IMR-90 (cell line): Measurements from ENCODE around the gene GUCY1A2. TPM values are rescaled to one million over a fixed set of nuclear protein-coding genes. Genes with fewer than 3 reads are reported as not detected.

Source experiments
- ATAC-seq: fragments of 200-7000 bp; cut with Tn5 transposase; 2 replicates; pipeline ENCODE4 v1.9.1; 2020; ENCODE audit warnings: low read depth, mild to moderate bottlenecking, moderate library complexity
- BruUV-seq: library from RNA; stranded (reverse); fragments of 400-500 nt; replicated peaks from 2 replicates; lab custom pipeline; 2021; lab: Mats Ljungman, UMichigan
- CTCF ChIA-PET: fragments of 300-600 bp; formaldehyde crosslinking; extraction: SDS; loops from one replicate; lab custom pipeline; 2021; ENCODE audit warnings: antibody characterized with exemption; lab: Yijun Ruan, JAX
- POLR2A ChIA-PET: fragments of 300-600 bp; sonication (Branson Sonifier 250); formaldehyde crosslinking; loops from one replicate; lab custom pipeline; 2022; ENCODE audit warnings: antibody characterized with exemption; ENCODE audit not compliant: unreplicated experiment; lab: Charles Lee
- DNase-seq: peaks from one replicate; pipeline ENCODE4 v3.0.0; 2013
- H2AFZ ChIP-seq: replicated peaks from 2 replicates; pipeline ENCODE3; 2013; ENCODE audit warnings: low read length, mild to moderate bottlenecking; ENCODE audit not compliant: poor library complexity
- H2AK5ac ChIP-seq: 2 replicates; pipeline ENCODE4 v1.6.1; 2013; ENCODE audit warnings: low read depth, low read length, inconsistent platforms
- H2AK9ac ChIP-seq: replicated peaks from 2 replicates; pipeline ENCODE3; 2013; ENCODE audit warnings: mild to moderate bottlenecking, low read depth, low read length, moderate library complexity; ENCODE audit not compliant: poor library complexity
- H2BK120ac ChIP-seq: 2 replicates; pipeline ENCODE4 v1.6.1; 2013; ENCODE audit warnings: low read depth, low read length, inconsistent platforms
- H2BK15ac ChIP-seq: 3 replicates; pipeline ENCODE4 v1.6.1; 2013; ENCODE audit warnings: low read depth, low read length, inconsistent platforms
- H2BK20ac ChIP-seq: 2 replicates; pipeline ENCODE4 v1.6.1; 2013; ENCODE audit warnings: low read depth, mild to moderate bottlenecking, inconsistent platforms, low read length, moderate library complexity
- H2BK5ac ChIP-seq: 2 replicates; pipeline ENCODE4 v1.6.1; 2013; ENCODE audit warnings: mild to moderate bottlenecking, low read depth, low read length, inconsistent platforms; ENCODE audit not compliant: poor library complexity, severe bottlenecking
- H3K14ac ChIP-seq: replicated peaks from 2 replicates; pipeline ENCODE4 v1.6.1; 2013; ENCODE audit warnings: low read depth, low read length, inconsistent platforms
- H3K18ac ChIP-seq: 2 replicates; pipeline ENCODE4 v1.6.1; 2013; ENCODE audit warnings: low read depth, low read length, control low read depth
- H3K23ac ChIP-seq: 2 replicates; pipeline ENCODE4 v1.6.1; 2013; ENCODE audit warnings: low read depth, low read length, inconsistent platforms
- H3K27ac ChIP-seq: 2 replicates; pipeline ENCODE4 v1.5.1; 2013; ENCODE audit warnings: mild to moderate bottlenecking, control low read depth, low read length; ENCODE audit not compliant: insufficient read depth
- H3K27me3 ChIP-seq: 2 replicates; pipeline ENCODE4 v1.6.1; 2013; ENCODE audit warnings: low read length; ENCODE audit not compliant: control insufficient read depth, insufficient read depth
- H3K36me3 ChIP-seq: 2 replicates; pipeline ENCODE4 v1.6.1; 2013; ENCODE audit warnings: low read length, mixed read lengths; ENCODE audit not compliant: control insufficient read depth, insufficient read depth
- H3K4ac ChIP-seq: 2 replicates; pipeline ENCODE4 v1.6.1; 2013; ENCODE audit warnings: low read depth, low read length, inconsistent platforms
- H3K4me1 ChIP-seq: 2 replicates; pipeline ENCODE4 v1.6.1; 2013; ENCODE audit warnings: low read length, mixed read lengths; ENCODE audit not compliant: control insufficient read depth, insufficient read depth
- H3K4me2 ChIP-seq: 2 replicates; pipeline ENCODE4 v1.6.1; 2013; ENCODE audit warnings: low read depth, mild to moderate bottlenecking, control low read depth, low read length, moderate library complexity
- H3K4me3 ChIP-seq: 2 replicates; pipeline ENCODE4 v1.5.1; 2013; ENCODE audit warnings: low read depth, mild to moderate bottlenecking, control low read depth, low read length, moderate library complexity; ENCODE audit not compliant: insufficient read depth
- H3K56ac ChIP-seq: 2 replicates; pipeline ENCODE4 v1.6.1; 2013; ENCODE audit warnings: low read length, inconsistent platforms; ENCODE audit not compliant: insufficient read depth; ENCODE audit errors: extremely low read depth
- H3K79me1 ChIP-seq, 2 experiments: 2 replicates each; pipeline ENCODE4 v1.6.1; 2013; ENCODE audit warnings: low read length in 2 of 2, inconsistent platforms in 1 of 2, low read depth in 1 of 2
- H3K9ac ChIP-seq: 2 replicates; pipeline ENCODE4 v1.6.1; 2013; ENCODE audit warnings: low read depth, low read length, control low read depth
- H3K9me1 ChIP-seq: 2 replicates; pipeline ENCODE4 v1.6.1; 2013; ENCODE audit warnings: low read length, inconsistent platforms; ENCODE audit not compliant: insufficient read depth
- H3K9me3 ChIP-seq: 2 replicates; pipeline ENCODE4 v1.6.1; 2013; ENCODE audit warnings: low read length; ENCODE audit not compliant: control insufficient read depth, insufficient read depth
- H4K20me1 ChIP-seq: 2 replicates; pipeline ENCODE4 v1.6.1; 2013; ENCODE audit warnings: low read length, inconsistent platforms; ENCODE audit not compliant: insufficient read depth
- H4K5ac ChIP-seq: 2 replicates; pipeline ENCODE4 v1.6.1; 2013; ENCODE audit warnings: mild to moderate bottlenecking, low read depth, low read length, control low read depth
- H4K8ac ChIP-seq, 2 experiments: 2 replicates each; pipeline ENCODE4 v1.6.1; 2013; ENCODE audit warnings: low read depth in 2 of 2, low read length in 2 of 2, control low read depth in 1 of 2, inconsistent platforms in 1 of 2
- H4K91ac ChIP-seq: 2 replicates; pipeline ENCODE4 v1.6.1; 2013; ENCODE audit warnings: low read depth, low read length, inconsistent platforms; ENCODE audit not compliant: insufficient read depth
- BHLHE40 ChIP-seq: fragments of 150-350 bp; IDR thresholded peaks from 2 replicates; pipeline ENCODE4 v1.6.1; 2016; ENCODE audit warnings: mild to moderate bottlenecking, low read depth, low read length
- CEBPB ChIP-seq: IDR thresholded peaks from 2 replicates; pipeline ENCODE4 v1.6.1; 2012; ENCODE audit warnings: low read depth, low read length, improper control_type of control experiment
- CHD1 ChIP-seq: IDR thresholded peaks from 2 replicates; pipeline ENCODE4 v1.6.1; 2012; ENCODE audit warnings: low read depth, low read length, improper control_type of control experiment
- FOS ChIP-seq: fragments of 150-350 bp; IDR thresholded peaks from 2 replicates; pipeline ENCODE4 v1.6.1; 2016; ENCODE audit warnings: low read depth, low read length
- MAFK ChIP-seq: IDR thresholded peaks from 2 replicates; pipeline ENCODE4 v1.6.1; 2012; ENCODE audit warnings: low read depth, low read length, improper control_type of control experiment
- MAZ ChIP-seq: IDR thresholded peaks from 2 replicates; pipeline ENCODE4 v1.6.1; 2012; ENCODE audit warnings: low read depth, mild to moderate bottlenecking, low read length, improper control_type of control experiment, moderate library complexity, borderline replicate concordance
- MXI1 ChIP-seq: IDR thresholded peaks from 2 replicates; pipeline ENCODE4 v1.6.1; 2012; ENCODE audit warnings: low read depth, mild to moderate bottlenecking, low read length, moderate library complexity, borderline replicate concordance
- NFE2L2 ChIP-seq: fragments of 150-350 bp; IDR thresholded peaks from 2 replicates; pipeline ENCODE4 v1.6.1; 2016; ENCODE audit warnings: low read depth, mild to moderate bottlenecking, low read length
- POLR2A ChIP-seq: IDR thresholded peaks from 2 replicates; pipeline ENCODE4 v1.6.1; 2012; ENCODE audit warnings: mild to moderate bottlenecking, low read depth, low read length
- RAD21 ChIP-seq: IDR thresholded peaks from 2 replicates; pipeline ENCODE4 v1.6.1; 2012; ENCODE audit warnings: low read length, improper control_type of control experiment
- RCOR1 ChIP-seq: IDR thresholded peaks from 2 replicates; pipeline ENCODE4 v1.6.1; 2012; ENCODE audit warnings: mild to moderate bottlenecking, low read length, improper control_type of control experiment; ENCODE audit not compliant: insufficient replicate concordance
- RFX5 ChIP-seq: IDR thresholded peaks from 2 replicates; pipeline ENCODE4 v1.8.0; 2012; ENCODE audit warnings: low read depth, mild to moderate bottlenecking, low read length, moderate library complexity
- SMC3 ChIP-seq: fragments of 150-350 bp; IDR thresholded peaks from 2 replicates; pipeline ENCODE4 v1.6.1; 2016; ENCODE audit warnings: low read depth, mild to moderate bottlenecking, antibody characterized with exemption, low read length, moderate library complexity
- WGBS, 2 experiments: methylation state at CpG; one replicate each; pipeline versions ENCODE4 v1.1.5 to v1.1.7; 2013; ENCODE audit warnings: missing lambda C conversion rate in 2 of 2; ENCODE audit not compliant: insufficient read length in 1 of 2; ENCODE audit errors: extremely low coverage in 2 of 2; 5-methylcytosine and 5-hydroxymethylcytosine counted together
- dilution Hi-C: fragments of 300-500 bp; cut with HindIII; formaldehyde crosslinking; loops from one replicate; pipeline ENCODE4 v1.14.3; 2018; ENCODE audit warnings: low sequenced_read_pairs; ENCODE audit not compliant: unreplicated experiment
- in situ Hi-C: fragments of 300-500 bp; cut with MboI; formaldehyde crosslinking; loops from 3 replicates; pipeline ENCODE4 v1.14.3; 2019; ENCODE audit warnings: low sequenced_read_pairs, inconsistent platforms, mixed read lengths
- intact Hi-C: fragments of 100-400 bp; cut with micrococcal nuclease; formaldehyde crosslinking; loops from 2 replicates; pipeline ENCODE4 v1.10.0; 2022
- polyA plus RNA-seq, 3 experiments: library from polyadenylated mRNA; depleted of rRNA; stranded (reverse); fragments of >200 nt; gene quantifications; 2 replicates each; pipeline ENCODE4 v1.2.3, GENCODE V29; 2012; ENCODE audit warnings: low replicate concordance in 1 of 3
- total RNA-seq: library from RNA; depleted of rRNA; stranded (reverse); fragments of >200 nt; gene quantifications from 2 replicates; pipeline ENCODE4 v1.2.3, GENCODE V29; 2012
- TF ChIP-seq, protein P1 (sequence below): conservative IDR thresholded peaks from 2 replicates; pipeline ENCODE4 v1.5.1; 2012; ENCODE audit warnings: mild to moderate bottlenecking, low read depth, low read length, improper control_type of control experiment
- TF ChIP-seq, protein P2 (sequence below): fragments of 150-350 bp; IDR thresholded peaks from 2 replicates; pipeline ENCODE4 v1.6.1; 2016; ENCODE audit warnings: low read depth, mild to moderate bottlenecking, low read length, moderate library complexity, borderline replicate concordance
- TF ChIP-seq, protein P3 (sequence below): fragments of 150-350 bp; IDR thresholded peaks from 2 replicates; pipeline ENCODE4 v1.6.1; 2017; ENCODE audit warnings: mild to moderate bottlenecking, antibody characterized with exemption, low read length, low read depth

Gene GUCY1A2
- total and polyA plus RNA-seq, 2 of the 4 experiments (the other 2 are of a cell fraction) = under 0.01 to 0.03 TPM

DNA sequence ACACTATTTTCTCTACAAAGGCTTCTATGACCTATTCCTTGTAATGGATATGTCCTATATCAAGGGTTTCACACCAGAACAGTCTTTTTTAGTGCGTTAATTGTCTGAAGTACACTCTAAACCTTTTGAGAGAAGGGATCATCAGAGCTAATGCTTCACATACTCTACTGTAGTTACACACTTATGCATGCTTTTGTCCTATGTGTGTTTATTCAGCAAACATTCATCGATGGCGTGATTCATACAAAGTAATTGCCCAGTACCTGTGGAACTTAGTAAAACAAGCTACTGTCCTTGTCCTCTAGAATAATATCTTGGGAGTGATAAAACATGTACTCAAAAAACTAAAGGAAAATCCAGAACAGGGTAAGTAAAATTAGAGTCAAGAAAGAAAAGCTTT is 139.2 kb downstream of the GUCY1A2 start:
- Histone ChIP-seq H2BK5ac (no peak overlapping the region), H3K4me1 (no peaks in the 10 kb centered on the region), H2BK20ac (no peak overlapping the region), H2BK120ac (no peak overlapping the region), H3K79me1 (no peaks in the 10 kb centered on the region), H2AK9ac (no peak overlapping the region), H3K4ac (no peak overlapping the region), H3K27me3 (no peaks in the 10 kb centered on the region), H2BK15ac (no peak overlapping the region), H3K36me3 (no peaks in the 10 kb centered on the region), H2AK5ac (no peak overlapping the region), H4K8ac (no peak overlapping the region), H3K56ac (no peak overlapping the region), H4K20me1 (no peaks in the 10 kb centered on the region), H3K9me3 (no peaks in the 10 kb centered on the region), H3K4me3 (no peak overlapping the region), H4K5ac (no peak overlapping the region), H4K91ac (no peak overlapping the region), H3K4me2 (no peak overlapping the region), H3K14ac (no peak overlapping the region), H3K9me1 (no peaks in the 10 kb centered on the region), H2AFZ (no peak overlapping the region), H3K18ac (no peak overlapping the region), H3K27ac (no peak overlapping the region), H3K23ac (no peak overlapping the region), H3K9ac (no peak overlapping the region)
- ATAC-seq (no peak), DNase-seq (no peak)
- in situ Hi-C loops (no loop called here), intact Hi-C loops (no loop called here), dilution Hi-C loops (no loop called here)
- TF ChIP-seq MAFK (no peak), RFX5 (no peak), CHD1 (no peak), RAD21 (no peak), POLR2A (no peak), BHLHE40 (no peak), NFE2L2 (no peak), CEBPB (no peak), RCOR1 (no peak), FOS (no peak), MAZ (no peak), MXI1 (no peak), SMC3 (no peak)
- TF ChIP-seq, protein P1, sequence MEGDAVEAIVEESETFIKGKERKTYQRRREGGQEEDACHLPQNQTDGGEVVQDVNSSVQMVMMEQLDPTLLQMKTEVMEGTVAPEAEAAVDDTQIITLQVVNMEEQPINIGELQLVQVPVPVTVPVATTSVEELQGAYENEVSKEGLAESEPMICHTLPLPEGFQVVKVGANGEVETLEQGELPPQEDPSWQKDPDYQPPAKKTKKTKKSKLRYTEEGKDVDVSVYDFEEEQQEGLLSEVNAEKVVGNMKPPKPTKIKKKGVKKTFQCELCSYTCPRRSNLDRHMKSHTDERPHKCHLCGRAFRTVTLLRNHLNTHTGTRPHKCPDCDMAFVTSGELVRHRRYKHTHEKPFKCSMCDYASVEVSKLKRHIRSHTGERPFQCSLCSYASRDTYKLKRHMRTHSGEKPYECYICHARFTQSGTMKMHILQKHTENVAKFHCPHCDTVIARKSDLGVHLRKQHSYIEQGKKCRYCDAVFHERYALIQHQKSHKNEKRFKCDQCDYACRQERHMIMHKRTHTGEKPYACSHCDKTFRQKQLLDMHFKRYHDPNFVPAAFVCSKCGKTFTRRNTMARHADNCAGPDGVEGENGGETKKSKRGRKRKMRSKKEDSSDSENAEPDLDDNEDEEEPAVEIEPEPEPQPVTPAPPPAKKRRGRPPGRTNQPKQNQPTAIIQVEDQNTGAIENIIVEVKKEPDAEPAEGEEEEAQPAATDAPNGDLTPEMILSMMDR = no peak
- TF ChIP-seq, protein P2, sequence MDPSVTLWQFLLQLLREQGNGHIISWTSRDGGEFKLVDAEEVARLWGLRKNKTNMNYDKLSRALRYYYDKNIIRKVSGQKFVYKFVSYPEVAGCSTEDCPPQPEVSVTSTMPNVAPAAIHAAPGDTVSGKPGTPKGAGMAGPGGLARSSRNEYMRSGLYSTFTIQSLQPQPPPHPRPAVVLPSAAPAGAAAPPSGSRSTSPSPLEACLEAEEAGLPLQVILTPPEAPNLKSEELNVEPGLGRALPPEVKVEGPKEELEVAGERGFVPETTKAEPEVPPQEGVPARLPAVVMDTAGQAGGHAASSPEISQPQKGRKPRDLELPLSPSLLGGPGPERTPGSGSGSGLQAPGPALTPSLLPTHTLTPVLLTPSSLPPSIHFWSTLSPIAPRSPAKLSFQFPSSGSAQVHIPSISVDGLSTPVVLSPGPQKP = no peak
- TF ChIP-seq, protein P3, sequence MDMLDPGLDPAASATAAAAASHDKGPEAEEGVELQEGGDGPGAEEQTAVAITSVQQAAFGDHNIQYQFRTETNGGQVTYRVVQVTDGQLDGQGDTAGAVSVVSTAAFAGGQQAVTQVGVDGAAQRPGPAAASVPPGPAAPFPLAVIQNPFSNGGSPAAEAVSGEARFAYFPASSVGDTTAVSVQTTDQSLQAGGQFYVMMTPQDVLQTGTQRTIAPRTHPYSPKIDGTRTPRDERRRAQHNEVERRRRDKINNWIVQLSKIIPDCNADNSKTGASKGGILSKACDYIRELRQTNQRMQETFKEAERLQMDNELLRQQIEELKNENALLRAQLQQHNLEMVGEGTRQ = no peak
- BruUV-seq = no TSS peak
- POLR2A ChIA-PET = no interaction called here
- CTCF ChIA-PET = no interaction called here
- WGBS, 2 experiments = no CpG with 5 or more reads among the region's 3 CpGs
